ENCODE results near the gene OGG1. TPM values are rescaled to one million over a fixed set of nuclear protein-coding genes. Genes with fewer than 3 reads are reported as not detected.
A peak's percentile ranks its signal among the peaks of the same experiment; 100 is the strongest.

OGG1 gene
- total and polyA plus RNA-seq, 9 of the 15 experiments (the other 6 are each of a cell fraction or from before 2014, with no cell fraction given): 6.6 to 33.0 (median 24.4) TPM

DNA sequence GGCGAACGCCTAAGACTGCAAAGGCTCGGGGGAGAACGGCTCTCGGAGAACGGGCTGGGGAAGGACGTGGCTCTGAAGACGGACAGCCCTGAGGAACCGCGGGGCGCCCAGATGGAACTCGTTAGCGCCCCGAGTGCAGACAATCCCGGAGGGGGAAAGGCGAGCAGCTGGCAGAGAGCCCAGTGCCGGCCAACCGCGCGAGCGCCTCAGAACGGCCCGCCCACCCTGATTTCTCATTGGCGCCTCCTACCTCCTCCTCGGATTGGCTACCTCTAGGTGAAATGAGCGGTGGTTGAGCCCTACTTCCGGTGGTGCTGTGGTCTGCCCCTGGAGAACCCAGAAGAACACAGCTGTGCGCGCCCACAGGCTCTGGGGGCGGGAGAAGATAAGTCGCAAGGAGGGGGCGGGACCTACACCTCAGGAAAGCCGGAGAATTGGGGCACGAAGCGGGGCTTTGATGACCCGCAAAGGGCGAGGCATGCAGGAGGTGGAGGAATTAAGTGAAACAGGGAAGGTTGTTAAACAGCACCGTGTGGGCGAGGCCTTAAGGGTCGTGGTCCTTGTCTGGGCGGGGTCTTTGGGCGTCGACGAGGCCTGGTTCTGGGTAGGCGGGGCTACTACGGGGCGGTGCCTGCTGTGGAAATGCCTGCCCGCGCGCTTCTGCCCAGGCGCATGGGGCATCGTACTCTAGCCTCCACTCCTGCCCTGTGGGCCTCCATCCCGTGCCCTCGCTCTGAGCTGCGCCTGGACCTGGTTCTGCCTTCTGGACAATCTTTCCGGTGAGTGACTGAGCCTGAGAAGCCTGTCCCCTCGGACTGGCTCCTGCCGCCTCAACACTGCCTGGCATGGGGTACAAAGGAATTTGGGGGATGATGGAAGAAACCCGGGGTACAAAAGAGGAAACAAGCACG, at the start of gene OGG1 (continued):
- peak in 1 of 3 experiments; percentile 47 for TF ChIP-seq YY1 (IDR thresholded peaks at IDR 0.05; ENCODE audit: borderline replicate concordance in 1 of 3, control insufficient read depth in 1 of 3, extremely low read depth in 1 of 3, insufficient read depth in 3 of 3, insufficient read length in 1 of 3, insufficient replicate concordance in 2 of 3, low read depth in 1 of 3, low read length in 2 of 3)
- TF ChIP-seq, protein P1, sequence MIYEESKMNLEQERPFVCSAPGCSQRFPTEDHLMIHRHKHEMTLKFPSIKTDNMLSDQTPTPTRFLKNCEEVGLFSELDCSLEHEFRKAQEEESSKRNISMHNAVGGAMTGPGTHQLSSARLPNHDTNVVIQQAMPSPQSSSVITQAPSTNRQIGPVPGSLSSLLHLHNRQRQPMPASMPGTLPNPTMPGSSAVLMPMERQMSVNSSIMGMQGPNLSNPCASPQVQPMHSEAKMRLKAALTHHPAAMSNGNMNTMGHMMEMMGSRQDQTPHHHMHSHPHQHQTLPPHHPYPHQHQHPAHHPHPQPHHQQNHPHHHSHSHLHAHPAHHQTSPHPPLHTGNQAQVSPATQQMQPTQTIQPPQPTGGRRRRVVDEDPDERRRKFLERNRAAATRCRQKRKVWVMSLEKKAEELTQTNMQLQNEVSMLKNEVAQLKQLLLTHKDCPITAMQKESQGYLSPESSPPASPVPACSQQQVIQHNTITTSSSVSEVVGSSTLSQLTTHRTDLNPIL (CRISPR knock-in tag; IDR thresholded peaks at IDR 0.05): no peak
- 0 out of 2 replicates have a peak, but pooled peaks have one; percentile 18 for TF ChIP-seq CHCHD3 (CRISPR knock-in tag; IDR thresholded peaks at IDR 0.05)
- TF ChIP-seq ELF2 (CRISPR knock-in tag; IDR thresholded peaks at IDR 0.05): no peak
- TF ChIP-seq ZNF184 (CRISPR knock-in tag; IDR thresholded peaks at IDR 0.05): no peak
- peak; percentile 76 for TF ChIP-seq SMAD1 (IDR thresholded peaks at IDR 0.05; ENCODE audit: low read depth, low read length, partially characterized antibody)
- 0 out of 2 replicates have a peak, but pooled peaks have one; percentile 63 for TF ChIP-seq SMAD4 (CRISPR knock-in tag; conservative IDR thresholded peaks at IDR 0.05)
- TF ChIP-seq SRF (CRISPR knock-in tag; IDR thresholded peaks at IDR 0.05): 0 out of 4 replicates have a peak, but pooled peaks of 1 of the 2 experiments have one; percentile 46
- TF ChIP-seq, protein P2, sequence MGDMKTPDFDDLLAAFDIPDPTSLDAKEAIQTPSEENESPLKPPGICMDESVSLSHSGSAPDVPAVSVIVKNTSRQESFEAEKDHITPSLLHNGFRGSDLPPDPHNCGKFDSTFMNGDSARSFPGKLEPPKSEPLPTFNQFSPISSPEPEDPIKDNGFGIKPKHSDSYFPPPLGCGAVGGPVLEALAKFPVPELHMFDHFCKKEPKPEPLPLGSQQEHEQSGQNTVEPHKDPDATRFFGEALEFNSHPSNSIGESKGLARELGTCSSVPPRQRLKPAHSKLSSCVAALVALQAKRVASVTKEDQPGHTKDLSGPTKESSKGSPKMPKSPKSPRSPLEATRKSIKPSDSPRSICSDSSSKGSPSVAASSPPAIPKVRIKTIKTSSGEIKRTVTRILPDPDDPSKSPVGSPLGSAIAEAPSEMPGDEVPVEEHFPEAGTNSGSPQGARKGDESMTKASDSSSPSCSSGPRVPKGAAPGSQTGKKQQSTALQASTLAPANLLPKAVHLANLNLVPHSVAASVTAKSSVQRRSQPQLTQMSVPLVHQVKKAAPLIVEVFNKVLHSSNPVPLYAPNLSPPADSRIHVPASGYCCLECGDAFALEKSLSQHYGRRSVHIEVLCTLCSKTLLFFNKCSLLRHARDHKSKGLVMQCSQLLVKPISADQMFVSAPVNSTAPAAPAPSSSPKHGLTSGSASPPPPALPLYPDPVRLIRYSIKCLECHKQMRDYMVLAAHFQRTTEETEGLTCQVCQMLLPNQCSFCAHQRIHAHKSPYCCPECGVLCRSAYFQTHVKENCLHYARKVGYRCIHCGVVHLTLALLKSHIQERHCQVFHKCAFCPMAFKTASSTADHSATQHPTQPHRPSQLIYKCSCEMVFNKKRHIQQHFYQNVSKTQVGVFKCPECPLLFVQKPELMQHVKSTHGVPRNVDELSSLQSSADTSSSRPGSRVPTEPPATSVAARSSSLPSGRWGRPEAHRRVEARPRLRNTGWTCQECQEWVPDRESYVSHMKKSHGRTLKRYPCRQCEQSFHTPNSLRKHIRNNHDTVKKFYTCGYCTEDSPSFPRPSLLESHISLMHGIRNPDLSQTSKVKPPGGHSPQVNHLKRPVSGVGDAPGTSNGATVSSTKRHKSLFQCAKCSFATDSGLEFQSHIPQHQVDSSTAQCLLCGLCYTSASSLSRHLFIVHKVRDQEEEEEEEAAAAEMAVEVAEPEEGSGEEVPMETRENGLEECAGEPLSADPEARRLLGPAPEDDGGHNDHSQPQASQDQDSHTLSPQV (IDR thresholded peaks at IDR 0.05): no peak
- TF ChIP-seq, protein P3, sequence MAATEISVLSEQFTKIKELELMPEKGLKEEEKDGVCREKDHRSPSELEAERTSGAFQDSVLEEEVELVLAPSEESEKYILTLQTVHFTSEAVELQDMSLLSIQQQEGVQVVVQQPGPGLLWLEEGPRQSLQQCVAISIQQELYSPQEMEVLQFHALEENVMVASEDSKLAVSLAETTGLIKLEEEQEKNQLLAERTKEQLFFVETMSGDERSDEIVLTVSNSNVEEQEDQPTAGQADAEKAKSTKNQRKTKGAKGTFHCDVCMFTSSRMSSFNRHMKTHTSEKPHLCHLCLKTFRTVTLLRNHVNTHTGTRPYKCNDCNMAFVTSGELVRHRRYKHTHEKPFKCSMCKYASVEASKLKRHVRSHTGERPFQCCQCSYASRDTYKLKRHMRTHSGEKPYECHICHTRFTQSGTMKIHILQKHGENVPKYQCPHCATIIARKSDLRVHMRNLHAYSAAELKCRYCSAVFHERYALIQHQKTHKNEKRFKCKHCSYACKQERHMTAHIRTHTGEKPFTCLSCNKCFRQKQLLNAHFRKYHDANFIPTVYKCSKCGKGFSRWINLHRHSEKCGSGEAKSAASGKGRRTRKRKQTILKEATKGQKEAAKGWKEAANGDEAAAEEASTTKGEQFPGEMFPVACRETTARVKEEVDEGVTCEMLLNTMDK (IDR thresholded peaks at IDR 0.05; ENCODE audit: borderline replicate concordance, insufficient read depth, low read depth, low read length, poor library complexity, severe bottlenecking): no peak
- 0 out of 2 replicates have a peak, but pooled peaks have one; percentile 31 for TF ChIP-seq ERF (CRISPR knock-in tag; IDR thresholded peaks at IDR 0.05)
- TF ChIP-seq, protein P4, sequence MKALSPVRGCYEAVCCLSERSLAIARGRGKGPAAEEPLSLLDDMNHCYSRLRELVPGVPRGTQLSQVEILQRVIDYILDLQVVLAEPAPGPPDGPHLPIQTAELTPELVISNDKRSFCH (CRISPR knock-in tag; IDR thresholded peaks at IDR 0.05): no peak
- TF ChIP-seq, protein P4 (tag; IDR thresholded peaks at IDR 0.05): no peak
- TF ChIP-seq, protein P5, sequence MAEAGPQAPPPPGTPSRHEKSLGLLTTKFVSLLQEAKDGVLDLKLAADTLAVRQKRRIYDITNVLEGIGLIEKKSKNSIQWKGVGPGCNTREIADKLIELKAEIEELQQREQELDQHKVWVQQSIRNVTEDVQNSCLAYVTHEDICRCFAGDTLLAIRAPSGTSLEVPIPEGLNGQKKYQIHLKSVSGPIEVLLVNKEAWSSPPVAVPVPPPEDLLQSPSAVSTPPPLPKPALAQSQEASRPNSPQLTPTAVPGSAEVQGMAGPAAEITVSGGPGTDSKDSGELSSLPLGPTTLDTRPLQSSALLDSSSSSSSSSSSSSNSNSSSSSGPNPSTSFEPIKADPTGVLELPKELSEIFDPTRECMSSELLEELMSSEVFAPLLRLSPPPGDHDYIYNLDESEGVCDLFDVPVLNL (CRISPR knock-in tag; IDR thresholded peaks at IDR 0.05; ENCODE audit: low read depth): 0 out of 2 replicates have a peak, but pooled peaks have one; percentile 9
- TF ChIP-seq PRPF4 (IDR thresholded peaks at IDR 0.05; ENCODE audit: insufficient read depth, low read depth, low read length, poor library complexity, severe bottlenecking): no peak
